CD4-positive, alpha-beta T cell treated with Interleukin-4 for 1 hour (primary cell): ENCODE results near the gene KSR2.

Source experiments
- DNase-seq, 2 donors: peaks; one replicate each; pipeline ENCODE4 v3.0.0-alpha.2; 2020 to 2022

The KSR2 gene

GRCh38 chr12:117855165-117855564, 113.6 kb downstream of the KSR2 start:
- DNase-seq = no peak

GRCh38 chr12:117854339-117855012, 114.3 kb downstream of the KSR2 start:
- peak in 1 of 2 donors; percentile 26 for DNase-seq

- DNase-seq = no peak
Measured at GRCh38 chr12:117853600-117853999, 115.2 kb downstream of the KSR2 start.

DNA sequence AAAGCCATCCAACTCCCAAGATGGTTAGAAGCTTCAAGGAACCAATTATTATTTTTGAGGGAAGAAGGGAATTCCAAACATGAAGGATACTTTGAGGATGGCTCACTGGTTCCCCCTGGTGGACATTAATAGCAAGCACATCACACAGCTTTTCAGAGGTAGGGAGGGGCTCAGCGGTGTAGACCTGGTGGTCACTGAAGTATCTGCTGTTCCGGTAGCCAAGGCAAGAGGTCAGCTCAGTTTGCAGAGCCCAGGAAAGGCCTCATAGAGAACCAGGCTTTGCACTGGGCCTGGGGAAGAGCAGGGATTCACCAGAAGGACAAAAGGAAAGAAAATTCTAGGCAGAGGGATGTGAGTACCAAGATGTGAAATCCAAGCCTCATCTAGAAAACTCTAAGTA, 118.7 kb downstream of the KSR2 start:
- no peak for DNase-seq

DNA sequence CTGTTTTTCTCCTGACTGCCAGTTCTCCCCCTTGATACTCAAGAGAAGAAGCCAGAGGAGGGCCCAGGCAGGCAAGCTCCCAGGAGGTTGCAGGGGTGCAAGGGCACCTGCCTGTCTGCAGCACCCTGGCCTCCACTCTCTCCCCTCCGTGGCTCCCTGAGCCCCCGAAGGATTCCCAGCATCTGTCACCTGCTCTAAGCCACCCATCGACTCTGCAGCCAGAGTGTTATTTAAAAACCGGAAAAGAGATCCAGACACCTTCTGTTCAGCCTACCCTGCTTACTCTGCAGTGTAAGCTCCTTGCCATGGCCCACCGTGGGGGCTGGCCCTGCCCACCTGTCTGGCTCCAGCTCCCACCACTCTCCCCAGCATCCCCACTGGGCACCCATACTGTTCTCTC, 121.4 kb downstream of the KSR2 start:
- no peak for DNase-seq

- DNase-seq = no peak
Measured at GRCh38 chr12:117845271-117845904, 123.4 kb downstream of the KSR2 start.

DNA sequence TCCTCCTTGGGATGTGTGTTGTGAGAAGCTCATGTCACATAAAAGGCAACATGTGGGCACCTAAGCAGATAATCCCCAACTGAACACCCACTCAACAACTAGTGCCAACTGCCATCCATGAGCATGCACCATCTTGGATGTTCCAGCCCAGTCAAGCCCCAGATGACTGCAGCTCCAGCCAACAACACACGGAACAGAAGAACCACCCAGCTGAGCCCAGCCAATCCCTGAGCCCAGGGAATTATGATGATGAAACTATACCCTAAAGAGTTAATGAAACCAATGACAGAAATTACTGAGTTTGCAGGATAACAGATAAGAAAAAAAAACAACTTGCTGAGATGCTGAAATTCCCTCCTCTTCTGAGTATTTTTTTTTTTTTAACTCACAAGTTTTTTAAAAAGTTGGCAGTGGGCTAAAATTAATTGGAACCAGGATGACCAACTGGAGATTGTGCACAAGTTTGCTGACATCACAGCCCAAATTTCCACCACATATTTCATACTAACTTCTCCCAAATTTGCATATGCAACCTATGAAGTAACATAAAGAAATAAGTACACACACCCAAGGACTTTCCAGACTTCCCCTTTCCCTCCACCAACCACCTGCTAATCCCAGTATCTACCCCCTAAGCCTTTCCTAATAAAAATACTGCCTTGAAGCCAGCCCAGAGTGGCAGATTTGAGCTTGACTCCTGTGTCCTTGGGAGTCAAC, 124.5 kb downstream of the KSR2 start:
- no peak for DNase-seq

DNA sequence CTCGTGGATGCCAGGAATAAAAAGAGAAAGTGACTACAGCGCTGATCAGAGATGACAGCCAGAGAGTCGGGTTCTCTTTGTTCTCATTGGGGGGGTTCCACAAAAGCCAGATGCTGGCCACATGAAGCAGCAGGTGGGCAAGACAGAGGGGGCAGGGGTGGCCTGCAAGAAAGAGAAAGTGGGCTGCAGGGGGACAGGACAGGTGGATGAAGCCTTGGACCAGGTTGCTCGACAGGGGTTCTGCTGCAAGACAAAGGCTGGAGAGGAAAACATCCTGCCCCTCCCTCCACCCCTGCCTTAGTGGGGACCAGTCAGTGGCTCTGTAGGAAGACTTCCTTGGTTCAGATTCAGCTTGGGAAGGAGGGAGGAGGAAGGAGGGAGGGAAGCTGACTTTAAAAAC, 126.2 kb downstream of the KSR2 start:
- no peak for DNase-seq

DNA sequence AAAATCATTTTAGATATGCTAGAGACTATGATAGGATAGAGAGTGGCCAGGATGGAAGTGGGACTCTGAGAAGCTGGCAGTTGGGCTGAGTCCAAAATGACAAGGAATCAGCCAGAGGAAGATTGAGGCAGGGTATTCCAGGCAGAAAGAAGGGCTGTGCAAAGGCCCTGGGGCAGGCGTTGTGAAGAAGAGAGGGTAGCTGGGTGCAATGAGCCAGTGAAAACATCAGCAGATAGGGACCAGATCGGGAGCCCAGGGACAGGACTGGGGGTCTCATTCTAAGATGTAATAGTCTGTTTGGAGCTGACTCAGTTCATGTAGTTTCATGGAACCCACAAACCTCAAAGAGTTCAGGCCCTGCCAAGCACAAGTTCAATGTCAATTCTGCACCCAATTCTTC, 126.6 kb downstream of the KSR2 start:
- DNase-seq = no peak

GRCh38 chr12:117837737-117838050, 131.1 kb downstream of the KSR2 start:
- no peak for DNase-seq

- DNase-seq = peak; percentile 51 to 54
Measured at GRCh38 chr12:117836999-117837736, 131.6 kb downstream of the KSR2 start.

DNA sequence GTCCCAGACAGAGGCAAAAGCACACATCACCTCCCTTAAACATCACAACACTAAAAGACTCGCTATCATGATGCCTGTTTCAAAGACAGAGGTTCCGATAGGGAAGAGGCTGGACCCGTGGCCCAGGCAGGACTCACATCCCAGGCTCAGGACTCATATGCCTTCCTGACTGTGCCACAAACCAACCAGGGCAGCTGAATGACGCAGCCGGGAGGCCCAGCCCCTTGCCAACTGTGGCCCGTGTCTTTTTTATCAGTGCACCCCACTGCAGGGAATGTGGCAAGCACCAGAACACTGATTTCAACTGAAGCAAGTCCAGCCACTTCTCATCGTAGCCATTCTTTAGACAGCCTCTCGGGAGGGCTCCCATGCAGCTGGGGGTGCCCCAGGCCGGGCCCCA, 132.3 kb downstream of the KSR2 start:
- DNase-seq = no peak

DNA sequence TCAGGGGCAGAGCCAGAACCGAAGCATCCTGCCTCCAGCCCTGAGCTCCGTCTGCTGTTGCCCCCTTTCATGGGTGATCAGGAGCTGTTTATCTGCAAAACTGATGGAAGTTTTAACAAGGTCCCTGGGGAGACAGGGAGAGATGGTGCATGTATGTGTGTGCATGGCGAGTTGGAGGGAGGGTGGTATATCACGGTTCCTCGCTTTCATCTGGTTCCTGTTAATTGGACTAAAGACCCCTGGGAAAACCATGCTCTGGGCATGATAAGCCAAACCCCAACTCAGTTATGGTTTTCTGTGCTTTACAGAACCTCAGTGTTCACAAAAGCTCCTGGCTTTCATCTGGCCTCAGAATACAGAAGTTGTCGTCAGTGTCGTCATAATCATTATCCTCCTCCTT, 133.6 kb downstream of the KSR2 start:
- no peak for DNase-seq

GRCh38 chr12:117832459-117833457, 136.0 kb downstream of the KSR2 start:
- DNase-seq = no peak

GRCh38 chr12:117830471-117830870, 138.3 kb downstream of the KSR2 start:
- no peak for DNase-seq

DNA sequence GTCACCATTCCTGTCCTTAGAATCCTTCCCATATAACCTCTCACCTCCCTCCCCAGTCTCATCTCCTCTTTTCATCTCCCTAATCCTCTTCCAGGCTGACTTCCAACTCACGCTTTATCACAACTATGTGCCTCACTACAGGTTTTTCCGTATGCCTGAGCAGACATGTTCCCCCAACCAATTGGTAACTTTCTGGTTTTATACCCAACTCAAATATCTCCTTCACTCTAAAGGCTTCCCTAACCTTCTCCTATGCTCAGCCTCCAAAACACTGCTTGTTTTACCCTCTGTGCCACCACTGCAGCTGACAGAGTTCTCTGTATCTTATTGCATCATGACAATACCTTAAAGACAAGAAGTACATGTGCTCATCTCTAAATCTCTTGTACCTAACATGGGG, 139.7 kb downstream of the KSR2 start:
- DNase-seq = no peak

DNA sequence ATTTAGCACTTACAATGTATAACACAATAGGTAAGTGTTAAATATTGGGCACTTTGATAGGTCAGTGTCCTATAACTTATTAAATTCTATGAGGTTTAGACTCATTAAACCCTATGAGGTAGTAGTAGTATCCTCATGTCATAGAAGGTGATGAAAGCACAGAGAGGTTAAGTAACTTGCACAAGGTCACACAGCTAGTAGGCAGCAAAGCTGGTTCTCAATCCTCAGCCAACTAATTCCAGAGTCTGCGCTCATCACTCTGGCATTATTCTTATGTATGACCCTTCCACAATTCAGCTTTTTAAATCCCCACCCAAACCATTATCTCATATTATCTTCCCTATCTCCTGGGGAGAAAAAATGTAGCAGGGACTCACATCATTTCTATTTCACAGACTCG, 141.1 kb downstream of the KSR2 start:
- no peak for DNase-seq

GRCh38 chr12:117825827-117826226, 143.0 kb downstream of the KSR2 start:
- DNase-seq = no peak

DNA sequence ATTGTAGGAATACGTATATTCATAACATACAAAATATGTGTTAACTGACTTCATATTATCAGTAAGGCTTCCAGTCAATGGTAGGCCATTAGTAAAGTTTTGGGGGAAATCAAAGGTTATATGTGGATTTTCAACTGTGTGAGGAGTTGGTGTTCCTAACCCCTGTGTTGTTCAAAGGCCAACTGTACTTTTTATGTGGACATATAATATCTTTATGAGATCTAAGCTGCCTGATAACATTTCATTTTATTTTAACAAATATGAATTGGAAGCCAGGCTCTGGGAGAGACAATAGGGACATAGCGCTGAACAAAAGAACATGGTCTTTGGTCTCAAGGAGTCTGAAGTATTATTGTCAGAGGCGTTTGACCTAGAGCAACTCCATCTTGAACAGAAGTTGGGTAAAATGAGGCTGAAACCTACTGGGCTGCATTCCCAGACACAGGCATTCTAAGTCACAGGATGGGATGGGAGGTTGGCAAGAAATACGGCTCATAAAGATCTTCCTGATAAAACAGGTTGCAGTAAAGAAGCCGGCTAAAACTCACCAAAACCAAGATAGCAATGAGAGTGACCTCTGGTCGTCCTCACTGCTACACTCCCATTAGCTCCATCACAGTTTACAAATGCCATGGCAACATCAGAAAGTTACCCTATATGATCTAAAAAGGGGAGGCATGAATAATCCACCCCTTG, 147.2 kb downstream of the KSR2 start:
- no peak for DNase-seq

- no peak for DNase-seq
Measured at GRCh38 chr12:117820216-117820907, 148.4 kb downstream of the KSR2 start.

DNA sequence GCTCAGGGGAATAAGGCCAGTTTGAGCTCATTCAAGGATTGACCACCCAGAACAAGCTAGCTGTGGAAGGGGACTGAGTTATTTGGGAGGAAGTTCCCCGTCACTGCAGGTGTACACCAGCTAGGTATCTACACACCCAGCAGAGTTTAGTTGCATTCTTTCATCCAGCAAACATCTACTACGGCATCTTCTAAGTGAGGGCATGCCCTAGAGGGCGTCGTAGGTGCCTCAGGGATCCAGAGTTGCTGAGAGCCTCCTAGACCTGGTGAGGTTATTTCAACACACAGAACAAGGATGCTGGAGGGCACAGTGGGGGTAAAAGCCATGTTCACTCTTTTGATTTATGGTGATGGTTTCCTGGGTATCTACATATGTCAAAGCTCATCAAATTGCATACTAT, 149.6 kb downstream of the KSR2 start:
- DNase-seq = no peak
